HCT116 (cell line): ENCODE results near the gene USP24. TPM values are rescaled to one million over a fixed set of nuclear protein-coding genes. Genes with fewer than 3 reads are reported as not detected.

Source experiments
- ATAC-seq: fragments of 200-7000 bp; cut with Tn5 transposase; 2 replicates; pipeline ENCODE4 v1.9.1; 2020; ENCODE audit warnings: mild to moderate bottlenecking, moderate library complexity
- BruUV-seq: library from RNA; stranded (reverse); fragments of 400-500 nt; replicated peaks from 2 replicates; lab custom pipeline; 2021; lab: Mats Ljungman, UMichigan
- CTCF ChIA-PET: fragments of 300-600 bp; sonication (Branson Sonifier 250); formaldehyde crosslinking; loops from one replicate; lab custom pipeline; 2021; ENCODE audit warnings: antibody characterized with exemption; lab: Charles Lee
- POLR2A ChIA-PET: fragments of 300-600, 350-600 bp; sonication (Branson Sonifier 250); formaldehyde crosslinking; loops from one replicate; lab custom pipeline; 2021; ENCODE audit warnings: antibody characterized with exemption; lab: Charles Lee
- RAD21 ChIA-PET, 2 experiments: fragments of 300-600 bp; sonication (Branson Sonifier 250); formaldehyde crosslinking; loops; one replicate each; lab custom pipeline; 2023; ENCODE audit warnings: low total read pairs in 2 of 2; ENCODE audit not compliant: uncharacterized antibody in 2 of 2, unreplicated experiment in 2 of 2, low non-redundant PET in 1 of 2; lab: Charles Lee
- DNase-seq: peaks from one replicate; pipeline ENCODE4 v3.0.0-alpha.2; 2010; ENCODE audit warnings: low read depth, low spot score
- H2AFZ ChIP-seq: fragments of 200-600 bp; shearing (Covaris generic), sonication (generic); 2 replicates; pipeline ENCODE4 v1.6.1; 2017; ENCODE audit warnings: low read depth, mixed run types, mixed read lengths, antibody characterized with exemption, low read length; ENCODE audit not compliant: poor library complexity, severe bottlenecking
- H3K27ac ChIP-seq: 2 replicates; pipeline ENCODE4 v1.5.1; 2012; ENCODE audit warnings: low read depth, low read length
- H3K27me3 ChIP-seq: fragments of 200-600 bp; sonication (generic); 2 replicates; pipeline ENCODE4 v1.6.1; 2016; ENCODE audit warnings: mixed run types, low read length, mixed read lengths; ENCODE audit not compliant: insufficient read depth
- H3K36me3 ChIP-seq, 2 experiments: fragments of 200-500 bp in 1 of 2; fragments of 200-600 bp in 1 of 2; sonication (Bioruptor generic) in 1 of 2; sonication (generic) in 1 of 2; 2 replicates each; pipeline versions ENCODE4 v1.5.1 to v1.6.1; 2014 to 2016; ENCODE audit warnings: low read length in 2 of 2, inconsistent platforms in 1 of 2, mixed read lengths in 1 of 2, mixed run types in 1 of 2; ENCODE audit not compliant: insufficient read depth in 2 of 2, control insufficient read depth in 1 of 2
- H3K4me1 ChIP-seq, 2 experiments: fragments of 200-600 bp in 1 of 2; sonication (generic) in 1 of 2; 2 replicates each; pipeline versions ENCODE4 v1.5.1 to v1.6.1; 2012 to 2017; ENCODE audit warnings: low read length in 2 of 2, inconsistent platforms in 1 of 2, mild to moderate bottlenecking in 1 of 2, mixed read lengths in 1 of 2, mixed run types in 1 of 2, moderate library complexity in 1 of 2; ENCODE audit not compliant: insufficient read depth in 2 of 2, control insufficient read depth in 1 of 2
- H3K4me2 ChIP-seq: fragments of 200-600 bp; sonication (generic); 2 replicates; pipeline ENCODE4 v1.6.1; 2017; ENCODE audit warnings: mixed run types, low read length, mixed read lengths
- H3K4me3 ChIP-seq, 2 experiments: fragments of 200-600 bp in 1 of 2; sonication (generic) in 1 of 2; replicated peaks in 1 of 2; 2 replicates each; pipeline ENCODE4 v1.5.1; 2011 to 2016; ENCODE audit warnings: low read length in 2 of 2, control low read depth in 1 of 2, low read depth in 1 of 2, mild to moderate bottlenecking in 1 of 2, mixed read lengths in 1 of 2, mixed run types in 1 of 2
- H3K79me2 ChIP-seq: fragments of 200-600 bp; sonication (generic); 2 replicates; pipeline ENCODE4 v1.6.1; 2017; ENCODE audit warnings: mild to moderate bottlenecking, mixed run types, low read length, moderate library complexity, mixed read lengths; ENCODE audit not compliant: insufficient read depth
- H3K9ac ChIP-seq: fragments of 200-600 bp; sonication (generic); 2 replicates; pipeline ENCODE4 v1.6.1; 2016; ENCODE audit warnings: low read length, mixed read lengths
- H3K9me2 ChIP-seq: fragments of 200-600 bp; sonication (generic), shearing (Covaris generic); 2 replicates; pipeline ENCODE4 v1.6.1; 2017; ENCODE audit warnings: mixed run types, mild to moderate bottlenecking, moderate library complexity; ENCODE audit not compliant: insufficient read depth
- H3K9me3 ChIP-seq, 2 experiments: fragments of 200-500 bp in 1 of 2; fragments of 200-600 bp in 1 of 2; sonication (Bioruptor generic) in 1 of 2; sonication (generic) in 1 of 2; 2 replicates each; pipeline ENCODE4 v1.6.1; 2014 to 2017; ENCODE audit warnings: low read length in 2 of 2, mixed read lengths in 2 of 2, inconsistent platforms in 1 of 2, low read depth in 1 of 2, mild to moderate bottlenecking in 1 of 2, mixed run types in 1 of 2, moderate library complexity in 1 of 2; ENCODE audit not compliant: control insufficient read depth in 1 of 2, insufficient read depth in 1 of 2
- H4K20me1 ChIP-seq: fragments of 200-600 bp; sonication (generic), shearing (Covaris generic); 2 replicates; pipeline ENCODE4 v1.6.1; 2017; ENCODE audit warnings: mixed run types, mild to moderate bottlenecking, moderate library complexity; ENCODE audit not compliant: insufficient read depth
- CBX3 ChIP-seq: IDR thresholded peaks from 2 replicates; pipeline ENCODE4 v1.6.1; 2012; ENCODE audit warnings: low read depth
- CEBPB ChIP-seq: IDR thresholded peaks from 2 replicates; pipeline ENCODE4 v1.6.1; 2012; ENCODE audit warnings: low read depth
- EGR1 ChIP-seq: IDR thresholded peaks from 2 replicates; pipeline ENCODE4 v1.6.1; 2012; ENCODE audit warnings: low read depth
- ELF1 ChIP-seq: IDR thresholded peaks from 2 replicates; pipeline ENCODE4 v1.6.1; 2012; ENCODE audit warnings: low read depth, borderline replicate concordance
- EZH2phosphoT487 ChIP-seq: fragments of 200-600 bp; IDR thresholded peaks from 2 replicates; pipeline ENCODE4 v1.6.1; 2018; ENCODE audit warnings: antibody characterized with exemption, borderline replicate concordance
- FOSL1 ChIP-seq: IDR thresholded peaks from 2 replicates; pipeline ENCODE4 v1.6.1; 2012; ENCODE audit warnings: low read depth
- JUND ChIP-seq: IDR thresholded peaks from 2 replicates; pipeline ENCODE4 v1.6.1; 2012
- POLR2A ChIP-seq: IDR thresholded peaks from 2 replicates; pipeline ENCODE4 v1.7.0; 2011; ENCODE audit warnings: borderline replicate concordance; ENCODE audit not compliant: insufficient read depth, insufficient read length; ENCODE audit errors: extremely low read depth
- REST ChIP-seq: IDR thresholded peaks from 2 replicates; pipeline ENCODE4 v1.6.1; 2012; ENCODE audit warnings: low read depth
- SIN3A ChIP-seq: IDR thresholded peaks from 2 replicates; pipeline ENCODE4 v1.6.1; 2012; ENCODE audit warnings: low read depth
- SRF ChIP-seq: IDR thresholded peaks from 2 replicates; pipeline ENCODE4 v1.6.1; 2012; ENCODE audit warnings: low read depth
- YY1 ChIP-seq: IDR thresholded peaks from 2 replicates; pipeline ENCODE4 v1.6.1; 2011; ENCODE audit warnings: low read length, low read depth, moderate library complexity, mild to moderate bottlenecking; ENCODE audit not compliant: insufficient replicate concordance; ENCODE audit errors: extremely low read depth
- ZFX ChIP-seq: fragments of 450-650 bp; IDR thresholded peaks from 2 replicates; pipeline ENCODE4 v1.6.1; 2017
- ZNF274 ChIP-seq: fragments of 200-500 bp; sonication (Bioruptor generic); IDR thresholded peaks from 2 replicates; pipeline ENCODE4 v1.6.1; 2014; ENCODE audit warnings: mild to moderate bottlenecking, low read depth, low read length, inconsistent platforms
- intact Hi-C: fragments of 100-400 bp; cut with micrococcal nuclease; formaldehyde crosslinking; loops from 2 replicates; pipeline ENCODE4 v1.10.0; 2022
- total RNA-seq: library from RNA; stranded (reverse); gene quantifications from one replicate; pipeline ENCODE4 v1.2.1, GENCODE V29; 2021; ENCODE audit not compliant: unreplicated experiment
- TF ChIP-seq, protein P1 (sequence below), 3 experiments: fragments of 200-600 bp in 1 of 3; sonication (generic) in 1 of 3; IDR thresholded peaks in 2 of 3; conservative IDR thresholded peaks in 1 of 3; 2 replicates each; pipeline ENCODE4 v1.5.1; 2012 to 2017; ENCODE audit warnings: low read depth in 2 of 3, low read length in 2 of 3, antibody characterized with exemption in 1 of 3, borderline replicate concordance in 1 of 3, control low read depth in 1 of 3, mild to moderate bottlenecking in 1 of 3, mixed read lengths in 1 of 3, mixed run types in 1 of 3, moderate library complexity in 1 of 3; ENCODE audit not compliant: insufficient read depth in 1 of 3

The USP24 gene
- total RNA-seq, 1 experiment from 2014 or later = 34.2 TPM

DNA sequence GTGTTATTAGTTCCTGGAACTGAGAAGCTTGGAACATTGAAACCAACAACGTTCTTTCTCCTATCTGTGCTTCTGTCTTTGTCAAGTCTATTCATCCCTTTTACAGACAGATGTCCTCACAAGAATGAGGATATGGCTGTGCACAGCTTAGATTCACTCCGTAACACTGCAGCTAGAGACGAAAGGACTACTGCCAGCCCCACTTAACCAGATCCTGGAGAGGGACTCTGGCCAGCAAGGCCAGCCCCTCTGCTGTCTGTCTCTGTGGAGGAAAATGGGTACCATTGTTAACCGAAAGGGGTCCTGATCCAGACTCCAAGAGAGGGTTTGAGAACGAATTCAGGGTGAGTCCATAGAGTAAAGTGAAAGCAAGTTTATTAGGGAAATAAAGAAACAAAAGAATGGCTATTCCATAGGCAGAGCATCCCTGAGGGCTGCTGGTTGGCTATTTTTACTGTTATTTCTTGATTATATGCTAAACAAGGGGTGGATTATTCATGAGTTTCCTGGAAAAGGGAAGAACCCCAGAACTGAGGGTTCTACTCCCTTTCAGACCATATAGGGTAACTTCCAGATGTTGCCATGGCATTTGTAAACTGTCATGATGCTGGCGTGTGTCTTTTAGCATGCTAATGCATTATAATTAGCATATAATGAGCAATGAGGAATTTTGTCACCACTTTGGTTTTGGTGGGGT is 17.4 kb upstream of the USP24 start:
- intact Hi-C loops = no loop called here
- Histone ChIP-seq H2AFZ (no peak overlapping the region), H3K4me2 (no peak overlapping the region)

More for the DNA sequence above, 17.4 kb upstream of the USP24 start:
- no TSS peak for BruUV-seq
- no peaks in the 10 kb centered on the region for H3K27me3 ChIP-seq
- H3K27ac ChIP-seq = no peak overlapping the region
- TF ChIP-seq EGR1 (no peak), JUND (no peak), SIN3A (no peak), ELF1 (no peak), REST (no peak), ZNF274 (no peak), FOSL1 (no peak), CEBPB (no peak), CBX3 (no peak), ZFX (no peak), YY1 (no peak), SRF (no peak), EZH2phosphoT487 (no peak), POLR2A (no peak)
- TF ChIP-seq, protein P1, sequence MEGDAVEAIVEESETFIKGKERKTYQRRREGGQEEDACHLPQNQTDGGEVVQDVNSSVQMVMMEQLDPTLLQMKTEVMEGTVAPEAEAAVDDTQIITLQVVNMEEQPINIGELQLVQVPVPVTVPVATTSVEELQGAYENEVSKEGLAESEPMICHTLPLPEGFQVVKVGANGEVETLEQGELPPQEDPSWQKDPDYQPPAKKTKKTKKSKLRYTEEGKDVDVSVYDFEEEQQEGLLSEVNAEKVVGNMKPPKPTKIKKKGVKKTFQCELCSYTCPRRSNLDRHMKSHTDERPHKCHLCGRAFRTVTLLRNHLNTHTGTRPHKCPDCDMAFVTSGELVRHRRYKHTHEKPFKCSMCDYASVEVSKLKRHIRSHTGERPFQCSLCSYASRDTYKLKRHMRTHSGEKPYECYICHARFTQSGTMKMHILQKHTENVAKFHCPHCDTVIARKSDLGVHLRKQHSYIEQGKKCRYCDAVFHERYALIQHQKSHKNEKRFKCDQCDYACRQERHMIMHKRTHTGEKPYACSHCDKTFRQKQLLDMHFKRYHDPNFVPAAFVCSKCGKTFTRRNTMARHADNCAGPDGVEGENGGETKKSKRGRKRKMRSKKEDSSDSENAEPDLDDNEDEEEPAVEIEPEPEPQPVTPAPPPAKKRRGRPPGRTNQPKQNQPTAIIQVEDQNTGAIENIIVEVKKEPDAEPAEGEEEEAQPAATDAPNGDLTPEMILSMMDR (IDR thresholded peaks at IDR 0.05 in 2 of 3, conservative IDR thresholded peaks at IDR 0.05 in 1 of 3; ENCODE audit: borderline replicate concordance in 1 of 3, insufficient read depth in 1 of 3, low read depth in 2 of 3, low read length in 2 of 3) = no peak
- DNase-seq = no peak
- POLR2A ChIA-PET = no interaction called here
- CTCF ChIA-PET = no interaction called here
- H3K79me2 ChIP-seq = no peaks in the 10 kb centered on the region
- no peaks in the 10 kb centered on the region for H3K36me3 ChIP-seq
- RAD21 ChIA-PET = no interaction called here
- ATAC-seq = no peak
- no peaks in the 10 kb centered on the region for H3K9me3 ChIP-seq
- peaks cover 2 to 5% of the 10 kb centered on the region in 2 experiments; a peak in 2 of 4 replicates for H3K4me1 ChIP-seq
- H4K20me1 ChIP-seq = no peaks in the 10 kb centered on the region
- H3K4me3 ChIP-seq = no peak overlapping the region
- H3K9me2 ChIP-seq = no peaks in the 10 kb centered on the region
- H3K9ac ChIP-seq = no peak overlapping the region
